Gastroesophageal sphincter (tissue), 3 donors: ENCODE results near the gene LARGE1.

ENCODE experiments used
- EP300 ChIP-seq: sonication (generic); formaldehyde crosslinking; IDR thresholded peaks from one replicate; pipeline ENCODE4 v1.6.1; 2017; ENCODE audit warnings: antibody characterized with exemption, mild to moderate bottlenecking
- POLR2A ChIP-seq, 2 donors: fragments of 450-650 bp; IDR thresholded peaks; one replicate each; pipeline ENCODE4 v1.6.1; 2017; ENCODE audit warnings: antibody characterized with exemption in 2 of 2, mild to moderate bottlenecking in 2 of 2, moderate library complexity in 1 of 2
- POLR2AphosphoS5 ChIP-seq: sonication (generic); formaldehyde crosslinking; IDR thresholded peaks from one replicate; pipeline ENCODE4 v1.6.1; 2017; ENCODE audit warnings: antibody characterized with exemption
- TF ChIP-seq, protein P1 (sequence below), 4 experiments: fragments of 200-600 bp in 2 of 4; fragments of 450-650 bp in 2 of 4; sonication (generic) in 1 of 4; IDR thresholded peaks; one replicate each; pipeline ENCODE4 v1.5.1; 2017 to 2019; ENCODE audit warnings: antibody characterized with exemption in 4 of 4, mild to moderate bottlenecking in 2 of 4, moderate library complexity in 2 of 4

DNA sequence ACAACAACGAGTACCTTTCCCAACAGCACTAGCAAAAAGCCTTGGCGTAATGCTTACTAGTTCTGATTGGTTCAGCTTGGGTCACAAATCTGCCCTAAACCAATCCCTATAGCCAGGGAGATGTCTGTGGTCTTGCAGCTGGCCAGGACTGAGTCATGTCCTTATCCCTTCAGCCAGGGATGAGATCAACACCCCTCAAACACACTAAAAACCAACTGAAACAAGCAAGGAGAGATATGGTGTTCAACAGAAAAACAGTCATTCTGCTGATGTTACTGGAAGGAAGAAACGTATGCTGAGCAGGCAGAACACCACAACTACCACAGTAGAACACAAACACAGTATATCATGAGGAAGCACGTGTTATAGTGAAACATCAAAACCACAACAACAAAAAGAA is 375.6 kb downstream of the LARGE1 start:
- TF ChIP-seq, protein P1, sequence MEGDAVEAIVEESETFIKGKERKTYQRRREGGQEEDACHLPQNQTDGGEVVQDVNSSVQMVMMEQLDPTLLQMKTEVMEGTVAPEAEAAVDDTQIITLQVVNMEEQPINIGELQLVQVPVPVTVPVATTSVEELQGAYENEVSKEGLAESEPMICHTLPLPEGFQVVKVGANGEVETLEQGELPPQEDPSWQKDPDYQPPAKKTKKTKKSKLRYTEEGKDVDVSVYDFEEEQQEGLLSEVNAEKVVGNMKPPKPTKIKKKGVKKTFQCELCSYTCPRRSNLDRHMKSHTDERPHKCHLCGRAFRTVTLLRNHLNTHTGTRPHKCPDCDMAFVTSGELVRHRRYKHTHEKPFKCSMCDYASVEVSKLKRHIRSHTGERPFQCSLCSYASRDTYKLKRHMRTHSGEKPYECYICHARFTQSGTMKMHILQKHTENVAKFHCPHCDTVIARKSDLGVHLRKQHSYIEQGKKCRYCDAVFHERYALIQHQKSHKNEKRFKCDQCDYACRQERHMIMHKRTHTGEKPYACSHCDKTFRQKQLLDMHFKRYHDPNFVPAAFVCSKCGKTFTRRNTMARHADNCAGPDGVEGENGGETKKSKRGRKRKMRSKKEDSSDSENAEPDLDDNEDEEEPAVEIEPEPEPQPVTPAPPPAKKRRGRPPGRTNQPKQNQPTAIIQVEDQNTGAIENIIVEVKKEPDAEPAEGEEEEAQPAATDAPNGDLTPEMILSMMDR (IDR thresholded peaks at IDR 0.05) = no peak
- TF ChIP-seq POLR2A (IDR thresholded peaks at IDR 0.05) (no peak), EP300 (no peak), POLR2AphosphoS5 (no peak)
